Measurements from ENCODE around the gene RPS3.

Gene RPS3

DNA sequence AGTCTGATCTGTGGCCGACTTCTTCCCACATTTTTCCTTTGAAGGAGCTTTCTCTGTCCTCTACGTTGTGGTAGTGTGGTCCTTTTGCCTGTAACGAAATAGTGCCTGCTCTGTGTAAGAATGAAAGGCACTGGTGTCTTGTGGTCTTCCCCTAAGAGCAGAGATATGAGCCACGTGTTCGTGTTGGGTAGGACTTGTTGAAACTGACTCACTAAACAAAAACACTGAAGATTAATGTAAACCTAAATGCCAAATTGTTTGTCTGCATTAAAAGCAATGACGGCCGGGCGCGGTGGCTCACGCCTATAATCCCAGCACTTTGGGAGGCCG, 10.1 kb upstream of the RPS3 start:
- Histone ChIP-seq H3K9me3 (ENCODE audit: insufficient read depth, low read length) (no peaks in the 10 kb centered on the region), H3K4me1 (ENCODE audit: insufficient read depth, insufficient read length) (peaks cover 4% of the 10 kb centered on the region), H3K36me3 (ENCODE audit: insufficient read depth, insufficient read length, low read length) (no peaks in the 10 kb centered on the region), H3K4me3 (ENCODE audit: insufficient read length, low read depth) (no peak overlapping the region), H3K9ac (ENCODE audit: insufficient read length, low read depth) (no peak overlapping the region), H3K27me3 (ENCODE audit: insufficient read depth, insufficient read length) (no peaks in the 10 kb centered on the region)
- TF ChIP-seq SUZ12 (IDR thresholded peaks at IDR 0.05; ENCODE audit: extremely low read depth, insufficient read depth, insufficient read length) (no peak), YY1 (IDR thresholded peaks at IDR 0.05; ENCODE audit: insufficient read depth, insufficient read length) (no peak), ZNF274 (IDR thresholded peaks at IDR 0.05; ENCODE audit: low read depth, low read length) (no peak)
- no peak for DNase-seq (ENCODE audit: low read depth, low spot score)

- Histone ChIP-seq H3K9me3 (ENCODE audit: insufficient read depth, low read length) (no peaks in the 10 kb centered on the region), H3K4me3 (ENCODE audit: insufficient read length, low read depth) (no peak overlapping the region), H3K4me1 (ENCODE audit: insufficient read depth, insufficient read length) (peaks cover 4% of the 10 kb centered on the region), H3K9ac (ENCODE audit: insufficient read length, low read depth) (no peak overlapping the region), H3K36me3 (ENCODE audit: insufficient read depth, insufficient read length, low read length) (no peaks in the 10 kb centered on the region), H3K27me3 (ENCODE audit: insufficient read depth, insufficient read length) (no peaks in the 10 kb centered on the region)
- no peak for DNase-seq (ENCODE audit: low read depth, low spot score)
- no peak for TF ChIP-seq ZNF274 (IDR thresholded peaks at IDR 0.05; ENCODE audit: low read depth, low read length)
These were observed 9.4 kb upstream of the RPS3 start for GRCh38 chr11:75389925-75390324.

DNA sequence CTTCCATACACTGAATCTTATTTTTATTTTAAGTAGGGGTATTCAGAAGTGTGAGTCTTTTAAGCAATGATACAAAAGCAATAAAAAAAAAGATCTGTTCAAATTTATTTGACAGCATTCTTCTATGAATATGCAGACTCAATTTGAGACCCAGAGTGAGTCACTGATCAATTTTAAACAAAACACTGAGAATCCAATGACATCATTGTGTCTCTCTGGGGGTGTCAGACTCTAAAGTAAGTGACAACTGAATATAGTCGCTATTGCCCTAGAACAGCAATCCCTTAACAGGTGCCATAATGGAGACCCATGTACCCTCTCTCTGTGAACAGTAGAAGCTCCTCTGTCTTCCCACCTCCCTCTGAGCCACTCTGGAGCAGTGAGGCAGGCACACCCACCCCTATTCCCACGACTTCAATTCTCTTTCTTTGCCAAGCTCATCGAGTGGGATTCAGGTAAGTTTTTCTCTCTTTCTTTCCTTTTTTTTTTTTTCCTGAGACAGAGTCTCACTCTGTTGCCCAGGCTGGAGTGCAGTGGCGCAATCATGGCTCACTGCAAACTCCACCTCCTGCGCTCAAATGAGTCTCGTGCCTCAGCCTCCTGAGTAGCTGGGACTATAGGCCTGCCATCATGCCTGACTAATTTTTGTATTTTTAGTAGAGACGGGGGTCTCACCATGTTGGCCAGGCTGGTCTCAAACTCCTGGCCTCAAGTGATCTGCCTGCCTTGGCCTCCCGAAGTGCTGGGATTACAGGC, 5.1 kb upstream of the RPS3 start:
- Histone ChIP-seq H3K27me3 (ENCODE audit: insufficient read depth, insufficient read length) (no peaks in the 10 kb centered on the region), H3K9me3 (ENCODE audit: insufficient read depth, low read length) (no peaks in the 10 kb centered on the region), H3K9ac (ENCODE audit: insufficient read length, low read depth) (no peak overlapping the region), H3K4me1 (ENCODE audit: insufficient read depth, insufficient read length) (peaks cover 2% of the 10 kb centered on the region), H3K4me3 (ENCODE audit: insufficient read length, low read depth) (no peak overlapping the region), H3K36me3 (ENCODE audit: insufficient read depth, insufficient read length, low read length) (no peaks in the 10 kb centered on the region)
- DNase-seq (ENCODE audit: low read depth, low spot score), result no peak
- TF ChIP-seq ZNF274 (IDR thresholded peaks at IDR 0.05; ENCODE audit: low read depth, low read length), result no peak
- TF ChIP-seq SUZ12 (IDR thresholded peaks at IDR 0.05; ENCODE audit: extremely low read depth, insufficient read depth, insufficient read length), result no peak
- TF ChIP-seq YY1 (IDR thresholded peaks at IDR 0.05; ENCODE audit: insufficient read depth, insufficient read length), result no peak

GRCh38 chr11:75398906-75399305, 412 bp upstream of the RPS3 start:
- H3K4me1 ChIP-seq (ENCODE audit: insufficient read depth, insufficient read length), result peaks cover 2% of the 10 kb centered on the region
- no peaks in the 10 kb centered on the region for H3K9me3 ChIP-seq (ENCODE audit: insufficient read depth, low read length)
- no peaks in the 10 kb centered on the region for H3K27me3 ChIP-seq (ENCODE audit: insufficient read depth, insufficient read length)
- H3K9ac ChIP-seq (ENCODE audit: insufficient read length, low read depth), result peak overlapping the region; percentile 17
- DNase-seq (ENCODE audit: low read depth, low spot score), result no peak
- no peak overlapping the region for H3K4me3 ChIP-seq (ENCODE audit: insufficient read length, low read depth)
- TF ChIP-seq ZNF274 (IDR thresholded peaks at IDR 0.05; ENCODE audit: low read depth, low read length), result no peak
- no peak for TF ChIP-seq SUZ12 (IDR thresholded peaks at IDR 0.05; ENCODE audit: extremely low read depth, insufficient read depth, insufficient read length)
- no peak for TF ChIP-seq YY1 (IDR thresholded peaks at IDR 0.05; ENCODE audit: insufficient read depth, insufficient read length)
- H3K36me3 ChIP-seq (ENCODE audit: insufficient read depth, insufficient read length, low read length), result peaks cover 42% of the 10 kb centered on the region

DNA sequence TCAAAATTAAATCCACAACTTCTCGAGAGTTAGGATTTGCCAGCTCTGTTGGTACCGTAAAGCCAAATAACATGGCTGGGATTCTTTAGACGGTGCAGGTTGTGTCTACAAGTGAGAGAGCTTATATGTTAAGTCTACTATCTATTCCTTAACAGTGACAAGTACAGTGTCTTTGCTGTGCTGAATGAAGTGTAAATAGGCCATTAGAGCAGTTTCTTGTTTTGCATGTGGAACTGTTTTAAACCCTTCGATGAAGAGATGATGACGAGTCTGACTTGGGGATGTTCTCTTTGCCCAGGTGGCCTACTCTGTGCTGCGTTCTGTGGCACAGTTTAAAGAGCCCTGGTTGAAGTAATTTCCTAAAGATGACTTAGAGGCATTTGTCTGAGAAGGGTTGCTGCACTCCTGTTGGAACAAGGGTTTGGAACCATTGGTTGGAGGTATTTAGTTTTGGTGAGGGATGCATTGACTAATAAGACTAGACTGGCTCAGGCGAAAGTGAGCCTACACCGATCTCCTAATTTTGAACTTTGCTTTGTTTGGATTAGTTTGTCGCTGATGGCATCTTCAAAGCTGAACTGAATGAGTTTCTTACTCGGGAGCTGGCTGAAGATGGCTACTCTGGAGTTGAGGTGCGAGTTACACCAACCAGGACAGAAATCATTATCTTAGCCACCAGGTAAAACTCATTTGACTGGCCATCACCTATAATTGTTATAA, 988 bp downstream of the RPS3 start:
- H3K9ac ChIP-seq (ENCODE audit: insufficient read length, low read depth), result peak overlapping the region; percentile 100
- H3K4me3 ChIP-seq (ENCODE audit: insufficient read length, low read depth), result peak overlapping the region; percentile 98
- H3K9me3 ChIP-seq (ENCODE audit: insufficient read depth, low read length), result no peaks in the 10 kb centered on the region
- DNase-seq (ENCODE audit: low read depth, low spot score), result no peak
- peaks cover 56% of the 10 kb centered on the region for H3K36me3 ChIP-seq (ENCODE audit: insufficient read depth, insufficient read length, low read length)
- H3K27me3 ChIP-seq (ENCODE audit: insufficient read depth, insufficient read length), result no peaks in the 10 kb centered on the region
- no peak for TF ChIP-seq YY1 (IDR thresholded peaks at IDR 0.05; ENCODE audit: insufficient read depth, insufficient read length)
- no peak for TF ChIP-seq ZNF274 (IDR thresholded peaks at IDR 0.05; ENCODE audit: low read depth, low read length)
- no peak for TF ChIP-seq SUZ12 (IDR thresholded peaks at IDR 0.05; ENCODE audit: extremely low read depth, insufficient read depth, insufficient read length)
- H3K4me1 ChIP-seq (ENCODE audit: insufficient read depth, insufficient read length), result peaks cover 2% of the 10 kb centered on the region

DNA sequence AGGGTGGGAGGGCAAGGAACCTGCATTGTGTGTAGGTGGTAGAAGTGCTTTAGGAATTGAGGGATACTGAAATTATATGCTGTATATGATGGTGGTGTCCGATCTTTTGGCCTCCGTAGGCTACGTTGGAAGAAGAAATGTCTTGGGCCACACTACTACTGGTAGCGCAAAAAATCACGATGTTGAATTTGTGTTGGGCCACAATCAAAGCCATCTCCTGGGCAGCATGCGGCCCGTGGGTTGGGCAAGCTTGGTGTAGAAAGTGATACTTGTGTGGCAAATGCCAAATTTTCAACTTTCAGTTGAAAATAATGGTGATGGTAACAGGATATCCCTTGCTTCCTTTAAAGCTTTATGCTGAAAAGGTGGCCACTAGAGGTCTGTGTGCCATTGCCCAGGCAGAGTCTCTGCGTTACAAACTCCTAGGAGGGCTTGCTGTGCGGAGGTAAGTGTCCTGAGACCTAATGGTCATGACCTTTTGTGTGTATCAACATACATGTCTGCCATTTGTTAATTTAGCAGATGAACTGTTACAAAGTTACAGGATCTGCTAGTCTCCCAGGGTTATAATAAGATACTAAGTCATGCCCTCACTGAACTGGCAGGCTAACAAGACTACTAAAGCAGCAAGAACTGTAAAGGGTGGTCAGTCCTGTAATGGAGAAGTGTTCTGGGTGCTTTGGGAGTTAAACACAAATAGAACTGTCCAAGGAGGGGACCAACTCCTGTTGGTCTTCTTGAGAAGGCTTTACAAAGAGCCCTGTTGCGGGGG, 2.9 kb downstream of the RPS3 start:
- no peaks in the 10 kb centered on the region for H3K27me3 ChIP-seq (ENCODE audit: insufficient read depth, insufficient read length)
- no peaks in the 10 kb centered on the region for H3K9me3 ChIP-seq (ENCODE audit: insufficient read depth, low read length)
- peaks cover 75% of the 10 kb centered on the region for H3K36me3 ChIP-seq (ENCODE audit: insufficient read depth, insufficient read length, low read length)
- peak overlapping the region; percentile 98 for H3K4me3 ChIP-seq (ENCODE audit: insufficient read length, low read depth)
- H3K9ac ChIP-seq (ENCODE audit: insufficient read length, low read depth), result peak overlapping the region; percentile 82
- peaks cover 2% of the 10 kb centered on the region for H3K4me1 ChIP-seq (ENCODE audit: insufficient read depth, insufficient read length)
- TF ChIP-seq SUZ12 (IDR thresholded peaks at IDR 0.05; ENCODE audit: extremely low read depth, insufficient read depth, insufficient read length), result no peak
- no peak for TF ChIP-seq ZNF274 (IDR thresholded peaks at IDR 0.05; ENCODE audit: low read depth, low read length)
- no peak for TF ChIP-seq YY1 (IDR thresholded peaks at IDR 0.05; ENCODE audit: insufficient read depth, insufficient read length)
- DNase-seq (ENCODE audit: low read depth, low spot score), result no peak

DNA sequence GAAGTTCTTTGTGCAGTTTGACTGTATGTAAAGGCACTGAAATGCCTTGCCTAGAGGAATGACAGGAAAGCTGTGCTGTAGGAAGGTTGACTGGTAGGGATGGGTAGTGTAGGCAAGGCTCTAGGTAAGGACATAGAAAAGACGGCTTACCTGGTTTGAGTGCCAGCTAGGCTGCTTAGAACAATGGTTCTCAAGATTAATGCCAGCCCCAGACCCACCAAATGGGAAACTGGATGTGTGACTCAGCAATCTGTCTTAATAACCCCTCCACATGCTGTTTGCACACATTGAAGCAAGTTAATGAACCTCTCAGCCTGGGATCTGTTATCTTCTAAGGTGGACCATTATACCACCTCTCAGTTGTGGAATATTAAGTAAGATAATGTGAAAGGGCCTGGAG, 3.7 kb downstream of the RPS3 start:
- Histone ChIP-seq H3K9ac (ENCODE audit: insufficient read length, low read depth) (peak overlapping the region; percentile 82), H3K9me3 (ENCODE audit: insufficient read depth, low read length) (no peaks in the 10 kb centered on the region), H3K4me1 (ENCODE audit: insufficient read depth, insufficient read length) (peaks cover 2% of the 10 kb centered on the region), H3K36me3 (ENCODE audit: insufficient read depth, insufficient read length, low read length) (peaks cover 81% of the 10 kb centered on the region), H3K4me3 (ENCODE audit: insufficient read length, low read depth) (no peak overlapping the region), H3K27me3 (ENCODE audit: insufficient read depth, insufficient read length) (no peaks in the 10 kb centered on the region)
- DNase-seq (ENCODE audit: low read depth, low spot score), result no peak
- TF ChIP-seq YY1 (IDR thresholded peaks at IDR 0.05; ENCODE audit: insufficient read depth, insufficient read length) (no peak), SUZ12 (IDR thresholded peaks at IDR 0.05; ENCODE audit: extremely low read depth, insufficient read depth, insufficient read length) (no peak), ZNF274 (IDR thresholded peaks at IDR 0.05; ENCODE audit: low read depth, low read length) (no peak)
